Peyer's patch (tissue), 4 donors: Measurements from ENCODE around the gene PSMC5.

Experiments used
- POLR2A ChIP-seq, 2 donors: fragments of 450-650 bp; IDR thresholded peaks; one replicate each; pipeline ENCODE4 v1.5.1; 2017; ENCODE audit warnings: antibody characterized with exemption in 2 of 2, mild to moderate bottlenecking in 2 of 2, moderate library complexity in 2 of 2
- TF ChIP-seq, protein P1 (sequence below), 6 experiments: fragments of 450-650 bp in 4 of 6; fragments of 200-600 bp in 2 of 6; sonication (generic) in 1 of 6; IDR thresholded peaks; one replicate each; pipeline ENCODE4 v1.5.1; 2017 to 2019; ENCODE audit warnings: antibody characterized with exemption in 6 of 6, mild to moderate bottlenecking in 3 of 6, moderate library complexity in 1 of 6

DNA sequence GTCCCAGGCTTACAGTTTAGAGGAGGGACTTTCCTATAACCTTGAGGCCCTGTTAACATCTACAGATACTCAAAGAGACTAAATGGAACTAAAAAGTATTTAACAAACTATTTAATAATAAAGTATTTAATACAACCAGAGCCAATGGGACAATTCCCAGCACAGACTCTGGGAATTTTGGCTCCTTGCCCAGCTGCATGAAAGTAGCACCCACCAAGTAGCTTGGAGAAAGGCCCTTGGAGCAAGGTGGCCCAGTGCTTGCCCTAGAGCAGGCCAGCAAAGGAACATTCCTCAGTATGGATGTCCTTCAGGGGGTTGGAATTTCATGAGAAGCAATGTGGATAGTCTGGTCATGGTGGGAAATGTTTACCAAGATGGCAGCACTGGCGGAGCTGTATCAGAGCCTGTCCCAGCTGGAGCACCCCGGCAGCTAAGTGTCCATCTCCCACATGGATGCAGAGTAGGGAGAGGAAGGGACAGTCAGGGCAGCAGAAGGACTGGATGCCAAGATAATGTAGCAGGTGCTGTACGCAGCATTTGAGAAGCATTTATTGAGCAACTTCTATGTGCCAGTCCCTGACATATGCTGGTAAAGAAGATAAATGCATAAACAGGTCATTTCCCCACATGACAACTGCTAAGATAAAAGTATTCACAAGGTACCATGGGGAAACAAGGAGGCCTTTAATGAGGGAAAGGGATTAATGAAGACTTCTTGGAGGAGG, 20.5 kb downstream of the PSMC5 start:
- TF ChIP-seq, protein P1, sequence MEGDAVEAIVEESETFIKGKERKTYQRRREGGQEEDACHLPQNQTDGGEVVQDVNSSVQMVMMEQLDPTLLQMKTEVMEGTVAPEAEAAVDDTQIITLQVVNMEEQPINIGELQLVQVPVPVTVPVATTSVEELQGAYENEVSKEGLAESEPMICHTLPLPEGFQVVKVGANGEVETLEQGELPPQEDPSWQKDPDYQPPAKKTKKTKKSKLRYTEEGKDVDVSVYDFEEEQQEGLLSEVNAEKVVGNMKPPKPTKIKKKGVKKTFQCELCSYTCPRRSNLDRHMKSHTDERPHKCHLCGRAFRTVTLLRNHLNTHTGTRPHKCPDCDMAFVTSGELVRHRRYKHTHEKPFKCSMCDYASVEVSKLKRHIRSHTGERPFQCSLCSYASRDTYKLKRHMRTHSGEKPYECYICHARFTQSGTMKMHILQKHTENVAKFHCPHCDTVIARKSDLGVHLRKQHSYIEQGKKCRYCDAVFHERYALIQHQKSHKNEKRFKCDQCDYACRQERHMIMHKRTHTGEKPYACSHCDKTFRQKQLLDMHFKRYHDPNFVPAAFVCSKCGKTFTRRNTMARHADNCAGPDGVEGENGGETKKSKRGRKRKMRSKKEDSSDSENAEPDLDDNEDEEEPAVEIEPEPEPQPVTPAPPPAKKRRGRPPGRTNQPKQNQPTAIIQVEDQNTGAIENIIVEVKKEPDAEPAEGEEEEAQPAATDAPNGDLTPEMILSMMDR (IDR thresholded peaks at IDR 0.05) = no peak
- TF ChIP-seq POLR2A (IDR thresholded peaks at IDR 0.05) = no peak
